K562 (cell line): Measurements from ENCODE around the gene CLSTN2. TPM values are rescaled to one million over a fixed set of nuclear protein-coding genes. Genes with fewer than 3 reads are reported as not detected.
A peak's percentile ranks its signal among the peaks of the same experiment; 100 is the strongest.

Experiments
- ARID4B ChIP-seq: sonication (generic); formaldehyde crosslinking; IDR thresholded peaks from 2 replicates; pipeline ENCODE4 v1.8.0; 2022; ENCODE audit warnings: mild to moderate bottlenecking, missing genetic modification reagents
- IFI16 ChIP-seq: fragments of 250-450 bp; sonication (Bioruptor Pico); IDR thresholded peaks from 2 replicates; pipeline ENCODE4 v2.1.2; 2022; ENCODE audit warnings: mild to moderate bottlenecking, inconsistent platforms
- MAFF ChIP-seq: IDR thresholded peaks from 2 replicates; pipeline ENCODE4 v1.6.1; 2012; ENCODE audit warnings: low read length, improper control_type of control experiment
- MAFG ChIP-seq: fragments of 450-650 bp; conservative IDR thresholded peaks from 2 replicates; pipeline ENCODE4 v1.6.1; 2016; ENCODE audit warnings: missing genetic modification characterization, missing compliant biosample characterization
- MCM7 ChIP-seq, 2 experiments: fragments of 450-650 bp; IDR thresholded peaks; 2 replicates each; pipeline ENCODE4 v1.6.1; 2016 to 2018
- ZNF165 ChIP-seq: fragments of 250-450 bp; sonication (Bioruptor Pico); IDR thresholded peaks from 2 replicates; pipeline ENCODE4 v1.4.0; 2020; ENCODE audit warnings: borderline replicate concordance
- ZNF174 ChIP-seq: fragments of 250-450 bp; sonication (Bioruptor Pico); IDR thresholded peaks from 2 replicates; pipeline ENCODE4 v1.4.0; 2020; ENCODE audit warnings: mild to moderate bottlenecking
- ZNF589 ChIP-seq: fragments of 200-800 bp; sonication (Bioruptor generic); IDR thresholded peaks from 2 replicates; pipeline ENCODE4 v1.6.1; 2016; ENCODE audit warnings: low read depth, missing genetic modification characterization, missing compliant biosample characterization
- ZNF766 ChIP-seq: fragments of 200-800 bp; sonication (Bioruptor generic); conservative IDR thresholded peaks from 2 replicates; pipeline ENCODE4 v1.6.1; 2016; ENCODE audit warnings: missing genetic modification characterization, missing compliant biosample characterization
- polyA plus RNA-seq, 8 experiments: library from polyadenylated mRNA; depleted of rRNA in 4 of 8; stranded (reverse) in 5 of 8; unstranded in 3 of 8; fragments of >200 nt; fragmentation: Nextera tagmentation in 2 of 8; fragmentation: Illumina TruSeq in 1 of 8; extraction: Ambion mirVana in 2 of 8; extraction: Trizol in 1 of 8; gene quantifications; 2 replicates each; pipeline versions ENCODE4 v1.2.1 to v1.2.3, GENCODE V29; 2011 to 2014; ENCODE audit warnings: inconsistent platforms in 1 of 8, missing spikeins in 1 of 8
- total RNA-seq, 7 experiments: library from RNA; depleted of rRNA in 6 of 7; stranded (reverse); fragments of >200 nt in 6 of 7; fragmentation: Illumina TruSeq in 2 of 7; extraction: Trizol in 2 of 7; gene quantifications; 2 replicates each; pipeline versions ENCODE4 v1.2.1 to v1.2.3, GENCODE V29; 2011 to 2021; ENCODE audit warnings: low replicate concordance in 1 of 7
- TF ChIP-seq, protein P1 (sequence below): IDR thresholded peaks from 2 replicates; pipeline ENCODE4 v1.6.1; 2014; ENCODE audit warnings: antibody characterized with exemption
- TF ChIP-seq, protein P2 (sequence below): fragments of 250-450 bp; sonication (Bioruptor Pico); IDR thresholded peaks from 2 replicates; pipeline ENCODE4 v1.4.0; 2020; ENCODE audit warnings: mild to moderate bottlenecking, moderate library complexity
- TF ChIP-seq, protein P3 (sequence below), 2 experiments: fragments of 450-650 bp in 1 of 2; IDR thresholded peaks; 2 replicates each; pipeline ENCODE4 v1.6.1; 2011 to 2017; ENCODE audit warnings: low read depth in 2 of 2, antibody characterized with exemption in 1 of 2, borderline replicate concordance in 1 of 2, low read length in 1 of 2, mild to moderate bottlenecking in 1 of 2, mixed read lengths in 1 of 2; ENCODE audit not compliant: control insufficient read depth in 1 of 2

The CLSTN2 gene
- total and polyA plus RNA-seq, 9 of the 15 experiments (the other 6 are each of a cell fraction or from before 2014, with no cell fraction given): 0.02 to 0.04 (median 0.04) TPM; not detected in 6

DNA sequence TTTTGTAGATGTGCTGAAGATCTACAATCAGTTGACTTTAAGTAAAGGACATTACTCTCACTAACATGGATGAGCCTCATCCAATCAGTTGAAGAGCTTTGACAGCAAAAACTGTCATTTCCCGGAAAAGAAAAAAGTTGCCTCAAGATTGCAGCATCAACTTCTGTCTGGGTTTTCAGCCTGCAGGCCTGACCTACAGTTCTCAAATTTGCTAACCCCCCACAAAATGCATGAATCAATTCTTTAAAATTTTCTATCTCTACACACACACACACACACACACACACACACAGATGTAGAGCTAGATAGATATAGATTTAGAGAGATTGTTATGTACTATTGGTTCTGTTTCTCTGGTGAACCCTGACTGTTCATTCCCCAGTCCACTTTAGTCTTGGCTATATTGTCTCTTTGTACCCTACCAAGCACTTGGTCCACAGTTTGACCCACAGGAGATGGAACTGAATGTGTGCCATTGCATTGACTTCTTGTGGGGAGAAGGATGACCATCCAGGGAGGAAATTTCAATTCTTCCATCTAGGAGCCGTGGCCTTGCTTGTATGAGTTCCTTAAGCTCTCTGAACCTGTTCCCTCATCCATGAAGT is 228.3 kb downstream of the CLSTN2 start (continued):
- TF ChIP-seq ZNF174 (CRISPR knock-in tag): no peak
- no peak for TF ChIP-seq IFI16 (CRISPR knock-in tag)
- no peak for TF ChIP-seq MCM7 (IDR thresholded peaks at IDR 0.05)
- TF ChIP-seq MAFF: no peak
- no peak for TF ChIP-seq MAFG (tag)
- 0 out of 2 replicates have a peak, but pooled peaks have one; percentile 44 for TF ChIP-seq ZNF766 (CRISPR knock-in tag)
- no peak for TF ChIP-seq ARID4B (CRISPR knock-in tag)
- TF ChIP-seq ZNF165 (CRISPR knock-in tag): no peak
- TF ChIP-seq, protein P1, sequence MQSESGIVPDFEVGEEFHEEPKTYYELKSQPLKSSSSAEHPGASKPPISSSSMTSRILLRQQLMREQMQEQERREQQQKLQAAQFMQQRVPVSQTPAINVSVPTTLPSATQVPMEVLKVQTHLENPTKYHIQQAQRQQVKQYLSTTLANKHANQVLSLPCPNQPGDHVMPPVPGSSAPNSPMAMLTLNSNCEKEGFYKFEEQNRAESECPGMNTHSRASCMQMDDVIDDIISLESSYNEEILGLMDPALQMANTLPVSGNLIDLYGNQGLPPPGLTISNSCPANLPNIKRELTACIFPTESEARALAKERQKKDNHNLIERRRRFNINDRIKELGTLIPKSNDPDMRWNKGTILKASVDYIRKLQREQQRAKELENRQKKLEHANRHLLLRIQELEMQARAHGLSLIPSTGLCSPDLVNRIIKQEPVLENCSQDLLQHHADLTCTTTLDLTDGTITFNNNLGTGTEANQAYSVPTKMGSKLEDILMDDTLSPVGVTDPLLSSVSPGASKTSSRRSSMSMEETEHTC: no peak
- peak; percentile 82 for TF ChIP-seq ZNF589 (CRISPR knock-in tag)
- TF ChIP-seq, protein P2, sequence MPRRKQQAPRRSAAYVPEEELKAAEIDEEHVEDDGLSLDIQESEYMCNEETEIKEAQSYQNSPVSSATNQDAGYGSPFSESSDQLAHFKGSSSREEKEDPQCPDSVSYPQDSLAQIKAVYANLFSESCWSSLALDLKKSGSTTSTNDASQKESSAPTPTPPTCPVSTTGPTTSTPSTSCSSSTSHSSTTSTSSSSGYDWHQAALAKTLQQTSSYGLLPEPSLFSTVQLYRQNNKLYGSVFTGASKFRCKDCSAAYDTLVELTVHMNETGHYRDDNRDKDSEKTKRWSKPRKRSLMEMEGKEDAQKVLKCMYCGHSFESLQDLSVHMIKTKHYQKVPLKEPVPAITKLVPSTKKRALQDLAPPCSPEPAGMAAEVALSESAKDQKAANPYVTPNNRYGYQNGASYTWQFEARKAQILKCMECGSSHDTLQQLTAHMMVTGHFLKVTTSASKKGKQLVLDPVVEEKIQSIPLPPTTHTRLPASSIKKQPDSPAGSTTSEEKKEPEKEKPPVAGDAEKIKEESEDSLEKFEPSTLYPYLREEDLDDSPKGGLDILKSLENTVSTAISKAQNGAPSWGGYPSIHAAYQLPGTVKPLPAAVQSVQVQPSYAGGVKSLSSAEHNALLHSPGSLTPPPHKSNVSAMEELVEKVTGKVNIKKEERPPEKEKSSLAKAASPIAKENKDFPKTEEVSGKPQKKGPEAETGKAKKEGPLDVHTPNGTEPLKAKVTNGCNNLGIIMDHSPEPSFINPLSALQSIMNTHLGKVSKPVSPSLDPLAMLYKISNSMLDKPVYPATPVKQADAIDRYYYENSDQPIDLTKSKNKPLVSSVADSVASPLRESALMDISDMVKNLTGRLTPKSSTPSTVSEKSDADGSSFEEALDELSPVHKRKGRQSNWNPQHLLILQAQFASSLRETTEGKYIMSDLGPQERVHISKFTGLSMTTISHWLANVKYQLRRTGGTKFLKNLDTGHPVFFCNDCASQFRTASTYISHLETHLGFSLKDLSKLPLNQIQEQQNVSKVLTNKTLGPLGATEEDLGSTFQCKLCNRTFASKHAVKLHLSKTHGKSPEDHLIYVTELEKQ: no peak
- TF ChIP-seq, protein P3, sequence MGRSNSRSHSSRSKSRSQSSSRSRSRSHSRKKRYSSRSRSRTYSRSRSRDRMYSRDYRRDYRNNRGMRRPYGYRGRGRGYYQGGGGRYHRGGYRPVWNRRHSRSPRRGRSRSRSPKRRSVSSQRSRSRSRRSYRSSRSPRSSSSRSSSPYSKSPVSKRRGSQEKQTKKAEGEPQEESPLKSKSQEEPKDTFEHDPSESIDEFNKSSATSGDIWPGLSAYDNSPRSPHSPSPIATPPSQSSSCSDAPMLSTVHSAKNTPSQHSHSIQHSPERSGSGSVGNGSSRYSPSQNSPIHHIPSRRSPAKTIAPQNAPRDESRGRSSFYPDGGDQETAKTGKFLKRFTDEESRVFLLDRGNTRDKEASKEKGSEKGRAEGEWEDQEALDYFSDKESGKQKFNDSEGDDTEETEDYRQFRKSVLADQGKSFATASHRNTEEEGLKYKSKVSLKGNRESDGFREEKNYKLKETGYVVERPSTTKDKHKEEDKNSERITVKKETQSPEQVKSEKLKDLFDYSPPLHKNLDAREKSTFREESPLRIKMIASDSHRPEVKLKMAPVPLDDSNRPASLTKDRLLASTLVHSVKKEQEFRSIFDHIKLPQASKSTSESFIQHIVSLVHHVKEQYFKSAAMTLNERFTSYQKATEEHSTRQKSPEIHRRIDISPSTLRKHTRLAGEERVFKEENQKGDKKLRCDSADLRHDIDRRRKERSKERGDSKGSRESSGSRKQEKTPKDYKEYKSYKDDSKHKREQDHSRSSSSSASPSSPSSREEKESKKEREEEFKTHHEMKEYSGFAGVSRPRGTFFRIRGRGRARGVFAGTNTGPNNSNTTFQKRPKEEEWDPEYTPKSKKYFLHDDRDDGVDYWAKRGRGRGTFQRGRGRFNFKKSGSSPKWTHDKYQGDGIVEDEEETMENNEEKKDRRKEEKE (IDR thresholded peaks at IDR 0.05; ENCODE audit: borderline replicate concordance in 1 of 2, control insufficient read depth in 1 of 2, low read depth in 2 of 2, low read length in 1 of 2): no peak
